Stimulated activated memory B cell treated with anti-CD40 and anti-IgM and Interleukin-4, amounts not matched to agents 10 μg/mL and 1 μg/mL and 100 μg/mL, for 72 hours (primary cell): ENCODE results near the gene RNPC3.
"Not testable (repeated sequence)": the region's sequence is repeated elsewhere in the genome, so short reads cannot be mapped to it uniquely, and the experiment has no call there.

ENCODE experiments used
- ATAC-seq: fragments of 150-1000 bp; cut with Tn5 transposase; 2 replicates; pipeline ENCODE4 v1.10.0; 2021
- H3K27ac Mint-ChIP-seq: one replicate; pipeline ENCODE4 v1.8.0; 2022; ENCODE audit warnings: mild to moderate bottlenecking, mixed read lengths
- H3K27me3 Mint-ChIP-seq: one replicate; pipeline ENCODE4 v1.8.0; 2022; ENCODE audit warnings: mixed read lengths
- H3K36me3 Mint-ChIP-seq: one replicate; pipeline ENCODE4 v1.8.0; 2022; ENCODE audit warnings: mixed read lengths
- H3K4me1 Mint-ChIP-seq: one replicate; pipeline ENCODE4 v1.8.0; 2022; ENCODE audit warnings: mixed read lengths
- H3K4me3 Mint-ChIP-seq: one replicate; pipeline ENCODE4 v1.8.0; 2022; ENCODE audit warnings: mild to moderate bottlenecking, moderate library complexity, mixed read lengths
- H3K9me3 Mint-ChIP-seq: one replicate; pipeline ENCODE4 v1.8.0; 2022; ENCODE audit warnings: mixed read lengths

Gene RNPC3

DNA sequence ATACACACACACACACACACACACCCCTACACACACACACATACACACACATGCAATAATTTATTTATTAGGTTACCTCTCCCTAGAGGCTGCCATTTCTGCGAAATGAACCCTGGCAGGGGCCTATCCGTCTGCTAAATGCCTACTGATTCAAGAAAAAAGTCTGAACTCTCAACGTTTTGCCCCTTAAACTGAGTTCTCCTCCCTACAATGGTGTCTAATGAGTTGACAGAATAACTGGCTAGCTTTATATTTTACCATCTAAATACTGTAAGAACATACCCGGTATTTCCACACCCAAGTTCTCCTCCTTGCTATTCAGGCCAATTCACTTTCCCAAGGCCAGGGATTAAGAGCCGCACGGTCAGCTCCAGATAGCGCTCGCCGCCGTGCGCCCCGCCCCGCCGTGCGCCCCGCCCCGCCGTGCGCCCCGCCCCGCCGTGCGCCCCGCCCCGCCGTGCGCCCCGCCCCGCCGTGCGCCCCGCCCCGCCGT is 339 bp upstream of the RNPC3 start:
- H3K27me3 Mint-ChIP-seq = no peaks in the 10 kb centered on the region

GRCh38 chr1:103527331-103527730 is 1.8 kb downstream of the RNPC3 start:
- Mint-ChIP-seq H3K4me1 (peaks cover 63% of the 10 kb centered on the region), H3K4me3 (peak overlapping the region; percentile 45), H3K9me3 (no peaks in the 10 kb centered on the region), H3K27ac (no peak overlapping the region), H3K27me3 (no peaks in the 10 kb centered on the region), H3K36me3 (peaks cover 45% of the 10 kb centered on the region)
- no peak for ATAC-seq

More for the DNA sequence above, 339 bp upstream of the RNPC3 start:
- Mint-ChIP-seq H3K4me1 (peaks cover 41% of the 10 kb centered on the region), H3K27ac (peak overlapping the region; percentile 96), H3K36me3 (peaks cover 23% of the 10 kb centered on the region), H3K9me3 (no peaks in the 10 kb centered on the region), H3K4me3 (peak overlapping the region; percentile 71)
- ATAC-seq = peak; percentile 83

DNA sequence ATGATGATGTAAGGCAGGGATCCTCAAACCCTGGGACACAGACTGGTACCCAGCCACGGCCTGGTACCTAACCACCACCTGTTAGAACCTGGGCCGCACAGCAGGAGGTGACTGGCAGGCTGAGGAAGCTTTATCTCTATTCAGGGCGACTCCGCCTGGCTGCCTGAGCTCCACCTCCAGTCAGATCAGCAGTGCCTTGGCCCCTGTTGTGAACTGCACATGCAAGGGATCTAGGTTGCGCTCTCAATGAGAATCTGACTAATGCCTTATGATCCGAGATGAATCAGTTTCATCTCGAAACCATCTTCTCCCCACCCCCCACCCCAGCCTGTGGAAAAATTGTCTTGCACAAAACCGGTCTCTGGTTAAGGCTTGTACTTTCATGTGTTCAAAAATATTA is 4.2 kb downstream of the RNPC3 start:
- Mint-ChIP-seq H3K9me3 (no peaks in the 10 kb centered on the region), H3K36me3 (peaks cover 55% of the 10 kb centered on the region), H3K27me3 (no peaks in the 10 kb centered on the region), H3K4me1 (peaks cover 67% of the 10 kb centered on the region), H3K27ac (no peak overlapping the region), H3K4me3 (no peak overlapping the region)
- ATAC-seq = no peak

GRCh38 chr1:103538226-103538625 is 12.7 kb downstream of the RNPC3 start:
- no peak for ATAC-seq
- Mint-ChIP-seq H3K27me3 (no peaks in the 10 kb centered on the region), H3K9me3 (no peaks in the 10 kb centered on the region), H3K4me1 (peaks cover 1% of the 10 kb centered on the region), H3K36me3 (peaks cover 37% of the 10 kb centered on the region), H3K4me3 (no peak overlapping the region), H3K27ac (no peak overlapping the region)

GRCh38 chr1:103541431-103541830 is 15.9 kb downstream of the RNPC3 start:
- H3K27me3 Mint-ChIP-seq = no peaks in the 10 kb centered on the region
- no peaks in the 10 kb centered on the region for H3K9me3 Mint-ChIP-seq
- H3K4me3 Mint-ChIP-seq = no peak overlapping the region
- peaks cover 42% of the 10 kb centered on the region for H3K36me3 Mint-ChIP-seq
- no peak overlapping the region for H3K27ac Mint-ChIP-seq
- no peaks in the 10 kb centered on the region for H3K4me1 Mint-ChIP-seq
- no peak for ATAC-seq

- Mint-ChIP-seq H3K4me1 (no peaks in the 10 kb centered on the region), H3K4me3 (no peak overlapping the region), H3K27me3 (no peaks in the 10 kb centered on the region), H3K27ac (no peak overlapping the region), H3K36me3 (peaks cover 32% of the 10 kb centered on the region), H3K9me3 (no peaks in the 10 kb centered on the region)
- no peak for ATAC-seq
Measured at GRCh38 chr1:103546496-103546895, 21.0 kb downstream of the RNPC3 start.

GRCh38 chr1:103547840-103548239 is 22.3 kb downstream of the RNPC3 start:
- Mint-ChIP-seq H3K9me3 (no peaks in the 10 kb centered on the region), H3K27ac (no peak overlapping the region), H3K36me3 (peaks cover 30% of the 10 kb centered on the region), H3K27me3 (no peaks in the 10 kb centered on the region), H3K4me1 (no peaks in the 10 kb centered on the region), H3K4me3 (no peak overlapping the region)
- no peak for ATAC-seq

GRCh38 chr1:103560427-103560826 is 34.9 kb downstream of the RNPC3 start:
- Mint-ChIP-seq H3K9me3 (no peaks in the 10 kb centered on the region), H3K36me3 (peaks cover 19% of the 10 kb centered on the region), H3K4me3 (no peak overlapping the region), H3K27ac (no peak overlapping the region), H3K27me3 (no peaks in the 10 kb centered on the region), H3K4me1 (peaks cover 7% of the 10 kb centered on the region)
- ATAC-seq = no peak

DNA sequence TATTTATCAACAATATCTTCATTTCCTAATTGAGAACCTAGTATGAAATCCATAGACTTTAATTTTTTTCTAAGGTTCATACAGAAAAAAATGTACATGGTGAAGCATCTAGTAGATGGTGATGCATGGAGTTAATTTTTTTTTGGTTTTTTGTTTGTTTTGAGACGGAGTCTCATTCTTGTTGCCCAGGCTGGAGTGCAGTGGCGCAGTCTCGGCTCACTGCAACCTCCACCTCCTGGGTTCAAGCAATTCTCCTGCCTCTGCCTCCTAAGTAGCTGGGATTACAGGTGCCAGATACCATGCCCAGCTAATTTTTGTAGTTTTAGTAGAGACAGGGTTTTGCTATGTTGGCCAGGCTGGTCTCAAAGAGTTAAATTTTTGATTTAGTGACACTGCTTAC is 35.6 kb downstream of the RNPC3 start:
- peak overlapping the region; percentile 15 for H3K27ac Mint-ChIP-seq
- H3K4me3 Mint-ChIP-seq, H3K4me1 Mint-ChIP-seq, H3K27me3 Mint-ChIP-seq, ATAC-seq, H3K9me3 Mint-ChIP-seq: not testable (repeated sequence)
- H3K36me3 Mint-ChIP-seq = peaks cover 17% of the 10 kb centered on the region

GRCh38 chr1:103561643-103562395 is 36.3 kb downstream of the RNPC3 start:
- no peak overlapping the region for H3K4me3 Mint-ChIP-seq
- no peaks in the 10 kb centered on the region for H3K9me3 Mint-ChIP-seq
- peak overlapping the region; percentile 15 for H3K27ac Mint-ChIP-seq
- peaks cover 12% of the 10 kb centered on the region for H3K36me3 Mint-ChIP-seq
- H3K4me1 Mint-ChIP-seq = peaks cover 7% of the 10 kb centered on the region
- no peak for ATAC-seq
- no peaks in the 10 kb centered on the region for H3K27me3 Mint-ChIP-seq

DNA sequence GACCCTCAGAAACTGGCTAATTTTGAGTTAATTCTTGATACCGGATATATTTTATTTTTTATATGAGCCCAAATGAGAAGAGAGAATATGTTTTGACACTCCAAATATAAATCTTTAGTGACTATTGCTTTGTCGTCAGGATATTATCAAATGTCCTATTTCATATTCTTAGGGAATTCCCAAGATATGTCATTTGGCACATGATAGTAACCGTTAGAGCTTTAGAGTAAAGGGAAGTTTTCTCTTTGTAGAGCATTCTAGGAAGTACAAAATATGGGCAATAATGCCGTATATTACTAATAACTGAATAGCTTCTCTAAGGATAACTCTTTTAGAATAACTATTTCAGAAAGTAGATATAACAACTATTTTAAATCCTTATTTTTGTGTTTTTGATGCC is 37.6 kb downstream of the RNPC3 start:
- no peaks in the 10 kb centered on the region for H3K27me3 Mint-ChIP-seq
- peaks cover 7% of the 10 kb centered on the region for H3K4me1 Mint-ChIP-seq
- H3K27ac Mint-ChIP-seq = no peak overlapping the region
- no peak overlapping the region for H3K4me3 Mint-ChIP-seq
- ATAC-seq = no peak
- H3K36me3 Mint-ChIP-seq = peaks cover 13% of the 10 kb centered on the region
- H3K9me3 Mint-ChIP-seq = no peaks in the 10 kb centered on the region

DNA sequence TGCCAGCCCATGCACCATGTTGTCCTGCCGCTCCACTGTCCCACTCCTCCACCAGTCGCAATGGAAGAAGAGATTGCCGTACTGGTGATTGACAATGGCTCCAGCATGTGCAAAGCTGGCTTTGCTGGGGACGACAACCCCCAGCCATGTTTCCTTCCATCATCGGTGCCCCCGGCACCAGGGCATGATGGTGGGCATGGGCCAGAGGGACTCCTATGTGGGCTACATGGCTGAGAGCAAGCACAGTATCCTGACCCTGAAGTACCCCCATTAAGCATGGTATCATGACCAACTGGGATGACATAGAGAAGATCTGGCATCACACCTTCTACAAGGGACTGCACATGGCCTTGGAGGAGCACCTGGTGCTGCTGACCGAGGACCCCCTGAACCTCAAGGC is 44.0 kb downstream of the RNPC3 start:
- no peaks in the 10 kb centered on the region for H3K4me1 Mint-ChIP-seq
- no peaks in the 10 kb centered on the region for H3K9me3 Mint-ChIP-seq
- no peak overlapping the region for H3K4me3 Mint-ChIP-seq
- H3K27ac Mint-ChIP-seq = no peak overlapping the region
- H3K36me3 Mint-ChIP-seq = peaks cover 36% of the 10 kb centered on the region
- no peaks in the 10 kb centered on the region for H3K27me3 Mint-ChIP-seq
- no peak for ATAC-seq

DNA sequence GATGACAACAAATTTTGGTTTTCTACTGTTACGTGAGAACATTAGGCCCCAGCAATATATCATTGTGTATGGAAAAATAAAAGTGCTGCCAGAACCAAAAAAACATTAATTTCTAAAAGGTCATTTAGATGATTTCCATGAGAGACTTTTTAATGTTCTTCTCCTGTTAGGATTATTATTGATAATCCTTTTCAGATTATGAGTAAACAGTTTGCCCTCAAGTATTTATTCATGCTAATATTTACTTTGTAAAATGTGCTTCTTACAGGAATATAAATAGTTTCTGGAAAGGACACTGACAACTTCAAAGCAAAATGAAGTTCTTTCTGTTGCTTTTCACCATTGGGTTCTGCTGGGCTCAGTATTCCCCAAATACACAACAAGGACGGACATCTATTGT is 45.8 kb downstream of the RNPC3 start, which contains the start of gene AMY2B:
AMY2B (plus strand) TSS at position 301 of the 400 bp plus-strand sequence; CDS start at position 315, 14 bp downstream.
- peaks cover 35% of the 10 kb centered on the region for H3K36me3 Mint-ChIP-seq
- H3K4me3 Mint-ChIP-seq, H3K27me3 Mint-ChIP-seq, H3K9me3 Mint-ChIP-seq, H3K4me1 Mint-ChIP-seq, H3K27ac Mint-ChIP-seq, ATAC-seq: not testable (repeated sequence)

DNA sequence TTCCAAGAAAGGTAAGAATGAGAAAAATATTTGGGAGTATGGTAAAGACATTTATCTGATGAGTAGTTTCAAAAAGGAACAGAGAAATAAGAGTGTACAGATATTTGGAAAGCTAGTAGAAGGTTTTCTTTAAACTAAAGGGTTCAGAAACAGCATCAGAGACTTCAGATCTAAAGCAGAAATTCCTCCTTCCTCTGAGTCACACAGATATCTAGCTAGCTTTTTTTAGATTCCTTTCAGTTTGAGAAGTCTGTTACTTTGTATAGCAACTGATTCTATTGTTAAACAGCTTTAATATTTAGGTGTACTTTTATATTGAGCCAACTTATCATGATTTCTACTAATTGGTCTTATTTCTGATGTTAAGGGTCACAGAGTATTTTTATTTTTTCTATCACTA is 50.6 kb downstream of the RNPC3 start:
- no peak for ATAC-seq
- Mint-ChIP-seq H3K4me3 (no peak overlapping the region), H3K27ac (no peak overlapping the region), H3K4me1 (no peaks in the 10 kb centered on the region), H3K9me3 (no peaks in the 10 kb centered on the region), H3K36me3 (peaks cover 36% of the 10 kb centered on the region), H3K27me3 (no peaks in the 10 kb centered on the region)

GRCh38 chr1:103576784-103577183 is 51.3 kb downstream of the RNPC3 start:
- not testable (repeated sequence) for H3K4me1 Mint-ChIP-seq, H3K9me3 Mint-ChIP-seq, H3K27me3 Mint-ChIP-seq, ATAC-seq, H3K27ac Mint-ChIP-seq, H3K4me3 Mint-ChIP-seq
- peaks cover 36% of the 10 kb centered on the region for H3K36me3 Mint-ChIP-seq

- ATAC-seq = no peak
- H3K36me3 Mint-ChIP-seq = peaks cover 14% of the 10 kb centered on the region
- no peak overlapping the region for H3K27ac Mint-ChIP-seq
- no peaks in the 10 kb centered on the region for H3K27me3 Mint-ChIP-seq
- H3K4me1 Mint-ChIP-seq = no peaks in the 10 kb centered on the region
- H3K9me3 Mint-ChIP-seq = peaks cover 3% of the 10 kb centered on the region
- no peak overlapping the region for H3K4me3 Mint-ChIP-seq
Measured at GRCh38 chr1:103582464-103582863, 57.0 kb downstream of the RNPC3 start.
